SK-N-SH (cell line): ENCODE measurements around the gene CRELD2. TPM values are rescaled to one million over a fixed set of nuclear protein-coding genes. Genes with fewer than 3 reads are reported as not detected.
"Not testable (repeated sequence)": the region's sequence is repeated elsewhere in the genome, so short reads cannot be mapped to it uniquely, and the experiment has no call there.

Source experiments
- CTCF ChIA-PET: fragments of 300-600, 350-600 bp; formaldehyde crosslinking; extraction: SDS; loops from one replicate; lab custom pipeline; 2021; lab: Yijun Ruan, JAX
- POLR2A ChIA-PET: fragments of 350-600 bp; sonication (Branson Sonifier 250); formaldehyde crosslinking; extraction: SDS; loops from one replicate; lab custom pipeline; 2020; ENCODE audit warnings: antibody characterized with exemption, inconsistent platforms; lab: Yijun Ruan, JAX
- DNase-seq: peaks from one replicate; pipeline ENCODE4 v3.0.0; 2012
- H2AFZ ChIP-seq: fragments of 200-600 bp; sonication (generic); 2 replicates; pipeline ENCODE4 v1.8.1; 2016; ENCODE audit warnings: antibody characterized with exemption, mild to moderate bottlenecking, low read depth
- H3F3A ChIP-seq: fragments of 200-600 bp; sonication (generic); replicated peaks from 2 replicates; pipeline ENCODE3; 2016; ENCODE audit warnings: antibody characterized with exemption, mild to moderate bottlenecking; ENCODE audit not compliant: insufficient read depth
- H3K27ac ChIP-seq, 2 experiments: fragments of 200-500 bp in 1 of 2; fragments of 200-600 bp in 1 of 2; sonication (Bioruptor generic) in 1 of 2; sonication (generic), shearing (Covaris generic) in 1 of 2; 2 replicates each; pipeline versions ENCODE4 v1.5.1 to v1.6.1; 2014 to 2016; ENCODE audit warnings: low read depth in 2 of 2, inconsistent platforms in 1 of 2, low read length in 1 of 2, mild to moderate bottlenecking in 1 of 2, mixed read lengths in 1 of 2
- H3K27me3 ChIP-seq: fragments of 200-600 bp; sonication (generic), shearing (Covaris generic); 2 replicates; pipeline ENCODE4 v1.6.1; 2016; ENCODE audit warnings: mixed run types; ENCODE audit not compliant: insufficient read depth
- H3K36me3 ChIP-seq, 2 experiments: fragments of 200-500 bp in 1 of 2; fragments of 200-600 bp in 1 of 2; sonication (Bioruptor generic) in 1 of 2; sonication (generic) in 1 of 2; replicated peaks in 1 of 2; 2 replicates each; pipeline versions ENCODE3 to v1.5.1; 2014 to 2016; ENCODE audit warnings: low read length in 1 of 2, mild to moderate bottlenecking in 1 of 2; ENCODE audit not compliant: insufficient read depth in 2 of 2, control insufficient read depth in 1 of 2
- H3K4me1 ChIP-seq, 2 experiments: fragments of 200-500 bp in 1 of 2; fragments of 200-600 bp in 1 of 2; sonication (Bioruptor generic) in 1 of 2; sonication (generic), shearing (Covaris generic) in 1 of 2; 2 replicates each; pipeline versions ENCODE4 v1.5.1 to v1.6.1; 2014 to 2016; ENCODE audit warnings: low read depth in 1 of 2, low read length in 1 of 2, mixed run types in 1 of 2; ENCODE audit not compliant: insufficient read depth in 2 of 2, control insufficient read depth in 1 of 2
- H3K4me2 ChIP-seq: fragments of 200-600 bp; sonication (generic), shearing (Covaris generic); 2 replicates; pipeline ENCODE4 v1.6.1; 2017; ENCODE audit warnings: mixed run types
- H3K4me3 ChIP-seq, 2 experiments: fragments of 200-500 bp in 1 of 2; fragments of 200-600 bp in 1 of 2; sonication (Bioruptor generic) in 1 of 2; sonication (generic), shearing (Covaris generic) in 1 of 2; 2 replicates each; pipeline versions ENCODE4 v1.5.1 to v1.8.1; 2014 to 2016; ENCODE audit warnings: low read depth in 2 of 2, inconsistent platforms in 1 of 2, low read length in 1 of 2, mild to moderate bottlenecking in 1 of 2, mixed read lengths in 1 of 2, moderate library complexity in 1 of 2
- H3K79me2 ChIP-seq: fragments of 200-600 bp; sonication (generic); 2 replicates; pipeline ENCODE4 v1.8.1; 2017; ENCODE audit warnings: mild to moderate bottlenecking; ENCODE audit not compliant: insufficient read depth
- H3K9ac ChIP-seq: fragments of 200-600 bp; sonication (generic); 2 replicates; pipeline ENCODE4 v1.6.1; 2017; ENCODE audit warnings: mixed run types
- H3K9me2 ChIP-seq: fragments of 200-600 bp; sonication (generic); 2 replicates; pipeline ENCODE4 v1.6.1; 2017; ENCODE audit warnings: mixed run types
- H3K9me3 ChIP-seq: fragments of 200-600 bp; sonication (generic); 2 replicates; pipeline ENCODE4 v1.6.1; 2017; ENCODE audit warnings: mixed run types, mild to moderate bottlenecking, moderate library complexity
- H4K20me1 ChIP-seq: fragments of 200-600 bp; sonication (generic); 2 replicates; pipeline ENCODE4 v1.6.1; 2017; ENCODE audit warnings: mild to moderate bottlenecking, mixed run types; ENCODE audit not compliant: insufficient read depth
- ELF1 ChIP-seq: IDR thresholded peaks from 2 replicates; pipeline ENCODE4 v1.4.0; 2012
- EP300 ChIP-seq, 2 experiments: IDR thresholded peaks; 2 replicates each; pipeline versions ENCODE4 v1.4.0 to v1.6.1; 2012; ENCODE audit warnings: borderline replicate concordance in 1 of 2, low read depth in 1 of 2, low read length in 1 of 2
- FOXM1 ChIP-seq: IDR thresholded peaks from 2 replicates; pipeline ENCODE4 v1.4.0; 2012; ENCODE audit warnings: low read depth, mild to moderate bottlenecking
- NRF1 ChIP-seq: IDR thresholded peaks from 2 replicates; pipeline ENCODE4 v1.6.1; 2012; ENCODE audit warnings: low read depth, mild to moderate bottlenecking, low read length
- POLR2AphosphoS5 ChIP-seq: IDR thresholded peaks from 2 replicates; pipeline ENCODE4 v1.6.1; 2012; ENCODE audit warnings: low read depth, low read length
- RAD21 ChIP-seq: IDR thresholded peaks from 2 replicates; pipeline ENCODE4 v1.6.1; 2012; ENCODE audit warnings: mild to moderate bottlenecking, low read length
- WGBS: methylation state at CpG from one replicate; pipeline ENCODE4 v1.1.6; 2017; ENCODE audit warnings: low lambda C conversion rate; 5-methylcytosine and 5-hydroxymethylcytosine counted together
- polyA plus RNA-seq, 3 experiments: library from polyadenylated mRNA; depleted of rRNA; stranded (reverse); fragments of >200 nt; gene quantifications; 2 replicates each; pipeline ENCODE4 v1.2.3, GENCODE V29; 2012
- TF ChIP-seq, protein P1 (sequence below): IDR thresholded peaks from 2 replicates; pipeline ENCODE4 v1.4.0; 2012; ENCODE audit warnings: low read depth, borderline replicate concordance
- TF ChIP-seq, protein P2 (sequence below): fragments of 200-600 bp; sonication (generic); IDR thresholded peaks from 2 replicates; pipeline ENCODE4 v1.6.1; 2017; ENCODE audit warnings: antibody characterized with exemption, mild to moderate bottlenecking, moderate library complexity

Gene CRELD2
- polyA plus RNA-seq, 1 of the 3 experiments (the other 2 are of a cell fraction) = 113 TPM

DNA sequence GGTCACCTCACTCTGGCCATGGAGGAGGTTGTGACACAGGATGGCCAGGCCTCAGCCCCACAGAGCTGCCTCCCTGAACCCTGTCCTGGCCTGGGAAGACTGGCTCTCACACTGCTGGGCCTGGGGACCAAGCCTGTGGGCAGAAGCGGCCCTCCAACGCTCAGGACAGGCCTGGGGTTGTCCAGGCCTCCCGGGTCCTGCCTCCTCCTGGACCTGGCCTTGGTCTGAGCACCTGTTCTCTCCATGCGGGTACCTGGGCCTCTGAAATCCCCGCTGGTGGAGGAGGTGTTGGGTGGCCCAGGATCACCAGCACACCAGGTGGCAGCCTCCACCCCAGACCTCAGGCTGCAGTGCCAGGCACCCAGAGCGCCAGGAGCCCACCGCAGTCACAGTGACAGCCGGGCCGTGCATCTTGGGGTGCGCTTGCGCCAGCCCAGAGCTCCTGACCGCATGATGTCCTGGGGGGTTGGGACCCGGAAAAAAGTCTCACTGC, 26.0 kb downstream of the CRELD2 start:
- Histone ChIP-seq H3K36me3 (no peaks in the 10 kb centered on the region), H3F3A (peaks cover 5% of the 10 kb centered on the region), H3K9me3 (no peaks in the 10 kb centered on the region), H4K20me1 (no peaks in the 10 kb centered on the region), H2AFZ (no peak overlapping the region), H3K9me2 (no peaks in the 10 kb centered on the region), H3K27ac (no peak overlapping the region), H3K27me3 (no peaks in the 10 kb centered on the region), H3K9ac (no peak overlapping the region), H3K79me2 (no peaks in the 10 kb centered on the region), H3K4me1 (peaks cover 0 to 15% of the 10 kb centered on the region in 2 experiments; a peak in 2 of 4 replicates), H3K4me2 (no peak overlapping the region), H3K4me3 (no peak overlapping the region)
- WGBS = 70% methylated on average over 2 of the region's 13 CpGs
- TF ChIP-seq ELF1 (no peak), RAD21 (no peak), NRF1 (no peak), POLR2AphosphoS5 (no peak), EP300 (IDR thresholded peaks at IDR 0.05; ENCODE audit: borderline replicate concordance in 1 of 2, low read depth in 1 of 2, low read length in 1 of 2) (no peak), FOXM1 (no peak)
- TF ChIP-seq, protein P1, sequence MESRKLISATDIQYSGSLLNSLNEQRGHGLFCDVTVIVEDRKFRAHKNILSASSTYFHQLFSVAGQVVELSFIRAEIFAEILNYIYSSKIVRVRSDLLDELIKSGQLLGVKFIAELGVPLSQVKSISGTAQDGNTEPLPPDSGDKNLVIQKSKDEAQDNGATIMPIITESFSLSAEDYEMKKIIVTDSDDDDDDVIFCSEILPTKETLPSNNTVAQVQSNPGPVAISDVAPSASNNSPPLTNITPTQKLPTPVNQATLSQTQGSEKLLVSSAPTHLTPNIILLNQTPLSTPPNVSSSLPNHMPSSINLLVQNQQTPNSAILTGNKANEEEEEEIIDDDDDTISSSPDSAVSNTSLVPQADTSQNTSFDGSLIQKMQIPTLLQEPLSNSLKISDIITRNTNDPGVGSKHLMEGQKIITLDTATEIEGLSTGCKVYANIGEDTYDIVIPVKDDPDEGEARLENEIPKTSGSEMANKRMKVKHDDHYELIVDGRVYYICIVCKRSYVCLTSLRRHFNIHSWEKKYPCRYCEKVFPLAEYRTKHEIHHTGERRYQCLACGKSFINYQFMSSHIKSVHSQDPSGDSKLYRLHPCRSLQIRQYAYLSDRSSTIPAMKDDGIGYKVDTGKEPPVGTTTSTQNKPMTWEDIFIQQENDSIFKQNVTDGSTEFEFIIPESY = no peak
- TF ChIP-seq, protein P2, sequence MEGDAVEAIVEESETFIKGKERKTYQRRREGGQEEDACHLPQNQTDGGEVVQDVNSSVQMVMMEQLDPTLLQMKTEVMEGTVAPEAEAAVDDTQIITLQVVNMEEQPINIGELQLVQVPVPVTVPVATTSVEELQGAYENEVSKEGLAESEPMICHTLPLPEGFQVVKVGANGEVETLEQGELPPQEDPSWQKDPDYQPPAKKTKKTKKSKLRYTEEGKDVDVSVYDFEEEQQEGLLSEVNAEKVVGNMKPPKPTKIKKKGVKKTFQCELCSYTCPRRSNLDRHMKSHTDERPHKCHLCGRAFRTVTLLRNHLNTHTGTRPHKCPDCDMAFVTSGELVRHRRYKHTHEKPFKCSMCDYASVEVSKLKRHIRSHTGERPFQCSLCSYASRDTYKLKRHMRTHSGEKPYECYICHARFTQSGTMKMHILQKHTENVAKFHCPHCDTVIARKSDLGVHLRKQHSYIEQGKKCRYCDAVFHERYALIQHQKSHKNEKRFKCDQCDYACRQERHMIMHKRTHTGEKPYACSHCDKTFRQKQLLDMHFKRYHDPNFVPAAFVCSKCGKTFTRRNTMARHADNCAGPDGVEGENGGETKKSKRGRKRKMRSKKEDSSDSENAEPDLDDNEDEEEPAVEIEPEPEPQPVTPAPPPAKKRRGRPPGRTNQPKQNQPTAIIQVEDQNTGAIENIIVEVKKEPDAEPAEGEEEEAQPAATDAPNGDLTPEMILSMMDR = no peak
- ChIA-PET POLR2A (no interaction called here), CTCF (interaction anchor here (1.7 kb wide), 1 partner anchor 86 kb away, joined by 5 read pairs; no protein-coding TSS in a partner anchor)
- DNase-seq = no peak

DNA sequence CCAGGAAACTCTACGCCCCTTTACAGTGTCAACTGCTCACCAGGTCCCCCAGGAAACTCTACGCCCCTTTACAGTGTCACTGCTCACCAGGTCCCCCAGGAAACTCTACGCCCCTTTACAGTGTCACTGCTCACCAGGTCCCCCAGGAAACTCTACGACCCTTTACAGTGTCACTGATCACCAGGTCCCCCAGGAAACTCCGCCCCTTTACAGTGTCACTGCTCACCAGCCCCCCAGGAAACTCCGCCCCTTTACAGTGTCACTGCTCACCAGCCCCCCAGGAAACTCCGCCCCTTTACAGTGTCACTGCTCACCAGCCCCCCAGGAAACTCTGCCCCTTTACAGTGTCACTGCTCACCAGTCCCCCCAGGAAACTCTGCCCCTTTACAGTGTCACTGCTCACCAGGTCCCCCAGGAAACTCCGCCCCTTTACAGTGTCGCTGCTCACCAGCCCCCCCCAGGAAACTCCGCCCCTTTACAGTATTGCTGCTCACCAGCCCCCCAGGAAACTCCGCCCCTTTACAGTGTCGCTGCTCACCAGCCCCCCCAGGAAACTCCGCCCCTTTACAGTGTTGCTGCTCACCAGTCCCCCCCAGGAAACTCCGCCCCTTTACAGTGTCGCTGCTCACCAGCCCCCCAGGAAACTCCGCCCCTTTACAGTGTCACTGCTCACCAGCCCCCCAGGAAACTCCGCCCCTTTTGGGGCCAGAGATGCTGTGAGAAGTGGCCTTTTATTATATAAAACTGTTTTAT, 26.8 kb downstream of the CRELD2 start:
- CTCF ChIA-PET = not testable (repeated sequence)

More for the DNA sequence above, 26.8 kb downstream of the CRELD2 start:
- H3K27me3 ChIP-seq, H2AFZ ChIP-seq, H3K4me2 ChIP-seq, H4K20me1 ChIP-seq, H3K9me2 ChIP-seq, H3K4me3 ChIP-seq, H3K79me2 ChIP-seq, H3K36me3 ChIP-seq, H3F3A ChIP-seq, H3K9me3 ChIP-seq, DNase-seq, POLR2A ChIA-PET, H3K9ac ChIP-seq: not testable (repeated sequence)
- peaks cover 0 to 15% of the 10 kb centered on the region in 2 experiments; a peak in 2 of 4 replicates for H3K4me1 ChIP-seq
- H3K27ac ChIP-seq = peak overlapping the region in 1 of 2 experiments; percentile 54; a peak in 1 of 4 replicates
- WGBS = 77% methylated on average over 17 of the region's 17 CpGs
